ENCODE results near the gene UPK2. TPM values are rescaled to one million over a fixed set of nuclear protein-coding genes. Genes with fewer than 3 reads are reported as not detected.

Gene UPK2
- total and polyA plus RNA-seq, 2 donors (not counting 3 experiments of a cell fraction or from before 2014, with no cell fraction given): 0.11 TPM; not detected in 1

DNA sequence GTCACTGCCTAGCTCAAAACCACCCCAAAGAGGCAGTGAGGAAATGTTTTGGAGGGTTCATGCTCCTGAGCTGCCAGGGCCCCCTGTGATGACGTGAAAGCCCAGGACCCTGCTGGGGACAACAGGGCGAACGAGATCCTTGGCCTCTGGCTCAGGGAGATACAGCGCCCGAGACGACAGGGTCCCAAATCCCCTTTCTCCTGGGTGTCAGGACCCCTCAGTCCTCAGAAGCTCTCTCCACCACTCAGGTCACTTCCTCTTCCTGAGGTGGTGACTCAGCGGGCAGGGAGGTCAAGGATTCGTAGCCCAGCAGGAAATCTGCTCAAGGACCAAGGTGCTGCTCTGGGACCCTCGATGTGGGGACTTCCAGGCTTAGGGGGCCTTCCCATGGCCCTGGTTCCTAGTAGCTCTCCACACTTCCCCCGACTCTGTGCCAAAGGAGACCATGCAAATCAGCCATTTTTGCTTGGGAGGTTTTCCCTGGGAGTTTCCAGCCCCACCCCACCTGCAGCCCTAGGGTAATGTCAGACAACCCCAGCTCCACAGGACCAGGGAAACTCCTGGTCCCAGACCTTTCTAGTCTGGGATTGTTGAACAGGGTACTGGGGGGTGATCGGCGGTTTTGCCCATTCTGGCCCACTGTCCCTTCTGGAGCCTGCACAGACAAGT, 43.2 kb upstream of the UPK2 start:
- peaks cover 64% of the 10 kb centered on the region for H3K4me1 ChIP-seq (ENCODE audit: control insufficient read depth, extremely low read depth, insufficient read depth, low read length)
- peak overlapping the region; percentile 8 for H3K4me2 ChIP-seq (ENCODE audit: insufficient read depth, low read length)
- ChIA-PET POLR2A (interaction anchor here (0.5 to 6.3 kb wide), 3 partner anchors 12 to 74 kb away, joined by 3 to 52 read pairs (median 6); partner anchors contain the start of gene BCL9L), CTCF (interaction anchor here (1.6 to 10.0 kb wide), 3 partner anchors 14 to 124 kb away, joined by 5 to 330 read pairs (median 6); partner anchors contain the start of genes BCL9L and DDX6)
- H3K79me2 ChIP-seq (ENCODE audit: control insufficient read depth, insufficient read depth, low read length): peaks cover 38% of the 10 kb centered on the region
- TF ChIP-seq GATA2 (IDR thresholded peaks at IDR 0.05; ENCODE audit: insufficient read depth, insufficient read length, low read depth, low read length) (no peak), JUN (IDR thresholded peaks at IDR 0.05; ENCODE audit: borderline replicate concordance, insufficient read depth, insufficient read length, low read depth) (peak; percentile 38), FOS (IDR thresholded peaks at IDR 0.05; ENCODE audit: borderline replicate concordance, insufficient read depth, low read length) (peak; percentile 72)
- H3K4me3 ChIP-seq (replicated peaks in 1 of 3; ENCODE audit: insufficient read depth in 1 of 3, low read depth in 1 of 3, low read length in 3 of 3): no peak overlapping the region
- no peaks in the 10 kb centered on the region for H4K20me1 ChIP-seq (replicated peaks; ENCODE audit: control insufficient read depth, extremely low read depth, insufficient read depth, low read length)
- FAIRE-seq: peak; percentile 94
- peaks cover 0 to 3% of the 10 kb centered on the region in 2 experiments for H3K36me3 ChIP-seq (ENCODE audit: control insufficient read depth in 2 of 2, extremely low read depth in 1 of 2, insufficient read depth in 2 of 2, low read length in 2 of 2)
- no peaks in the 10 kb centered on the region for H3K9me3 ChIP-seq (replicated peaks; ENCODE audit: control insufficient read depth, insufficient read depth, low read length)
- H3K27ac ChIP-seq (ENCODE audit: insufficient read depth, low read depth, low read length): peak overlapping the region; percentile 97
- H3K27me3 ChIP-seq (ENCODE audit: control insufficient read depth in 2 of 2, insufficient read depth in 2 of 2, low read length in 2 of 2): no peaks in the 10 kb centered on the region
- no peaks in the 10 kb centered on the region for H3K9me1 ChIP-seq (replicated peaks; ENCODE audit: control insufficient read depth, extremely low read depth, insufficient read depth, low read length)
- no peak overlapping the region for H2AFZ ChIP-seq (ENCODE audit: low read depth, low read length)
- dilution Hi-C loops (cut with MboI; ENCODE audit: extremely low pct_ligation_motif_present, low sequenced_read_pairs): no loop called here
- intact Hi-C loops (cut with micrococcal nuclease): loop anchor here (5.0 kb wide), 2 partner anchors 174 to 404 kb away; partner anchors contain the start of gene MCAM
- DNase-seq (ENCODE audit: low read depth, low spot score): peak; percentile 58
- TSS peak; percentile 4 for BruUV-seq (replicated peaks)
- peak overlapping the region; percentile 78 for H3K9ac ChIP-seq (replicated peaks; ENCODE audit: extremely low read depth, insufficient read depth, low read length)

DNA sequence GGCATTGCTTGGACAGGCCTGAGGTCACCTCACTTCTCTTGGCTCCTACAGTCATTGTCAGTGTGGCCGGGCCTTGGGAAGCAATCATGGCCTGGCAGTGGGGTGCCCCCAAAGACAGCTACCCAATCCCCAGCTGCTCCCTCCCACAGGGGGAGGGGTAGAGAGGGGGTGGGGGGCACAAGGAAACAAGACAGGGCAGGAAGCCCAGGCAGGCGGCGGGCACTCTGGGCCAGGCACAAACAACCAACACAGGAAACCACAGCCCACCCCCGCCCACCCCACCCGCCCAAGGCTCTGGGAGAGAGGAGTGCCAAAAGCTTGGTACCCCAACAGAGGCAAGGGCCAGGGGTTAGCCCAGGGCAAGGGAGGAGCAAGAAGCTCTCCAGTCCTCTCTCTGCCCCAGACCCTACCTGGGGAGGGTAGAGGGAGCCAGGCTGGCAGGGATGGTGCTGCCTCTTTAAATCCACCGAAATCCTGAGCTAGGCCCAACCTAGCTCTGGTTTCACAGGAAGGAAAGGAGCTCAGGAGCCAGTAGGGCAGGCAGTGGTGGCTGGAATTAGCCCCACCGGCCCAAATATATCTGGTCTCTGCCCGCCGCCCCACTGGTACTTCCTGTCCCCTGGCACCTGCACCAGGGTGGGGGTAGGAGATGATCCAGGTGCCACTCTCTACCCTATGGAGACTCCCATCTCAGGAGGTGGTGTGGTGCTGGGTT, 42.5 kb upstream of the UPK2 start:
- dilution Hi-C loops (cut with MboI; ENCODE audit: extremely low pct_ligation_motif_present, low sequenced_read_pairs) (no loop called here), intact Hi-C loops (cut with micrococcal nuclease) (loop anchor here (5.0 kb wide), 2 partner anchors 174 to 404 kb away; partner anchors contain the start of gene MCAM)
- Histone ChIP-seq H3K79me2 (ENCODE audit: control insufficient read depth, insufficient read depth, low read length) (peaks cover 44% of the 10 kb centered on the region), H3K36me3 (ENCODE audit: control insufficient read depth in 2 of 2, extremely low read depth in 1 of 2, insufficient read depth in 2 of 2, low read length in 2 of 2) (no peaks in the 10 kb centered on the region), H3K27ac (ENCODE audit: insufficient read depth, low read depth, low read length) (peak overlapping the region; percentile 97), H3K9me3 (replicated peaks; ENCODE audit: control insufficient read depth, insufficient read depth, low read length) (no peaks in the 10 kb centered on the region), H3K27me3 (ENCODE audit: control insufficient read depth in 2 of 2, insufficient read depth in 2 of 2, low read length in 2 of 2) (no peaks in the 10 kb centered on the region), H4K20me1 (replicated peaks; ENCODE audit: control insufficient read depth, extremely low read depth, insufficient read depth, low read length) (no peaks in the 10 kb centered on the region), H3K4me2 (ENCODE audit: insufficient read depth, low read length) (peak overlapping the region; percentile 56), H3K9ac (replicated peaks; ENCODE audit: extremely low read depth, insufficient read depth, low read length) (peak overlapping the region; percentile 78), H3K4me1 (ENCODE audit: control insufficient read depth, extremely low read depth, insufficient read depth, low read length) (peaks cover 71% of the 10 kb centered on the region), H2AFZ (ENCODE audit: low read depth, low read length) (no peak overlapping the region), H3K9me1 (replicated peaks; ENCODE audit: control insufficient read depth, extremely low read depth, insufficient read depth, low read length) (no peaks in the 10 kb centered on the region), H3K4me3 (replicated peaks in 1 of 3; ENCODE audit: insufficient read depth in 1 of 3, low read depth in 1 of 3, low read length in 3 of 3) (no peak overlapping the region)
- peak; percentile 67 for FAIRE-seq
- no peak for DNase-seq (ENCODE audit: low read depth, low spot score)
- no peak for TF ChIP-seq EZH2 (IDR thresholded peaks at IDR 0.05; ENCODE audit: borderline replicate concordance, low read depth, low read length, severe bottlenecking)
- TF ChIP-seq POLR2AphosphoS5 (IDR thresholded peaks at IDR 0.05; ENCODE audit: insufficient read depth, low read depth, low read length): peak; percentile 31
- TF ChIP-seq GATA2 (IDR thresholded peaks at IDR 0.05; ENCODE audit: insufficient read depth, insufficient read length, low read depth, low read length): no peak
- TF ChIP-seq, protein P1, sequence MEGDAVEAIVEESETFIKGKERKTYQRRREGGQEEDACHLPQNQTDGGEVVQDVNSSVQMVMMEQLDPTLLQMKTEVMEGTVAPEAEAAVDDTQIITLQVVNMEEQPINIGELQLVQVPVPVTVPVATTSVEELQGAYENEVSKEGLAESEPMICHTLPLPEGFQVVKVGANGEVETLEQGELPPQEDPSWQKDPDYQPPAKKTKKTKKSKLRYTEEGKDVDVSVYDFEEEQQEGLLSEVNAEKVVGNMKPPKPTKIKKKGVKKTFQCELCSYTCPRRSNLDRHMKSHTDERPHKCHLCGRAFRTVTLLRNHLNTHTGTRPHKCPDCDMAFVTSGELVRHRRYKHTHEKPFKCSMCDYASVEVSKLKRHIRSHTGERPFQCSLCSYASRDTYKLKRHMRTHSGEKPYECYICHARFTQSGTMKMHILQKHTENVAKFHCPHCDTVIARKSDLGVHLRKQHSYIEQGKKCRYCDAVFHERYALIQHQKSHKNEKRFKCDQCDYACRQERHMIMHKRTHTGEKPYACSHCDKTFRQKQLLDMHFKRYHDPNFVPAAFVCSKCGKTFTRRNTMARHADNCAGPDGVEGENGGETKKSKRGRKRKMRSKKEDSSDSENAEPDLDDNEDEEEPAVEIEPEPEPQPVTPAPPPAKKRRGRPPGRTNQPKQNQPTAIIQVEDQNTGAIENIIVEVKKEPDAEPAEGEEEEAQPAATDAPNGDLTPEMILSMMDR (IDR thresholded peaks at IDR 0.05; ENCODE audit: extremely low read depth in 1 of 2, insufficient read depth in 1 of 2, low read depth in 1 of 2, low read length in 2 of 2): no peak
- ChIA-PET CTCF (interaction anchor here (0.6 to 10.0 kb wide), 5 partner anchors 13 to 276 kb away, joined by 3 to 330 read pairs (median 5); partner anchors contain the start of genes BCL9L and DDX6), POLR2A (interaction anchor here (6.3 kb wide), 1 partner anchor 12 kb away, joined by 52 read pairs; the partner anchor contains the start of gene BCL9L)
- no TSS peak for BruUV-seq (replicated peaks)
